Mucosa of descending colon (tissue), 3 donors: ENCODE data around the gene ZNF446. TPM values are rescaled to one million over a fixed set of nuclear protein-coding genes. Genes with fewer than 3 reads are reported as not detected.
A peak's percentile ranks its signal among the peaks of the same experiment; 100 is the strongest.

ENCODE experiments used
- ATAC-seq: fragments of 200-7000 bp; cut with Tn5 transposase; one replicate; pipeline ENCODE4 v1.9.1; 2020; ENCODE audit warnings: mild to moderate bottlenecking, moderate library complexity
- DNase-seq, 3 donors: peaks; one replicate each; pipeline ENCODE4 v3.0.0-alpha.2; 2020
- H3K36me3 ChIP-seq: fragments of 200-600 bp; one replicate; pipeline ENCODE4 v1.8.0; 2021; ENCODE audit warnings: low read depth, mild to moderate bottlenecking
- H3K4me1 ChIP-seq: fragments of 200-600 bp; one replicate; pipeline ENCODE4 v1.8.0; 2021; ENCODE audit warnings: low read depth, mild to moderate bottlenecking
- H3K4me3 ChIP-seq: fragments of 200-600 bp; one replicate; pipeline ENCODE4 v1.8.0; 2021; ENCODE audit warnings: mild to moderate bottlenecking
- H3K9me3 ChIP-seq: fragments of 200-600 bp; one replicate; pipeline ENCODE4 v1.8.0; 2021; ENCODE audit warnings: mild to moderate bottlenecking
- intact Hi-C, 2 donors: fragments of 100-400 bp; cut with DNase I in 1 of 2; cut with micrococcal nuclease in 1 of 2; formaldehyde crosslinking; loops; one replicate each; pipeline versions ENCODE4 v1.11.0 to v1.11.1; 2022; cut with DNase I, micrococcal nuclease
- total RNA-seq, 3 donors: library from RNA; stranded (reverse); fragmentation: NEBNext Ultra II Directional in 2 of 3; extraction: Animal tissue kit (Norgen Biotek cat#: 25700) in 2 of 3; gene quantifications; one replicate each; pipeline versions ENCODE4 v1.2.1 to v1.2.4, GENCODE V29; 2021 to 2023
- TF ChIP-seq, protein P1 (sequence below): fragments of 200-600 bp; IDR thresholded peaks from one replicate; pipeline ENCODE4 v1.8.0; 2022; ENCODE audit warnings: antibody characterized with exemption, mild to moderate bottlenecking
- donor health status: DM: no; HTN: no; CAD: no; lungs with moderate emphysema.
- donor health status: DM: no; HTN: no; CAD: no.
- donor health status: DM: no; HTN: yes; CAD: no.

ZNF446 gene
- total RNA-seq, 3 donors from 2014 or later, result 9.4 to 12.6 (median 10.6) TPM

DNA sequence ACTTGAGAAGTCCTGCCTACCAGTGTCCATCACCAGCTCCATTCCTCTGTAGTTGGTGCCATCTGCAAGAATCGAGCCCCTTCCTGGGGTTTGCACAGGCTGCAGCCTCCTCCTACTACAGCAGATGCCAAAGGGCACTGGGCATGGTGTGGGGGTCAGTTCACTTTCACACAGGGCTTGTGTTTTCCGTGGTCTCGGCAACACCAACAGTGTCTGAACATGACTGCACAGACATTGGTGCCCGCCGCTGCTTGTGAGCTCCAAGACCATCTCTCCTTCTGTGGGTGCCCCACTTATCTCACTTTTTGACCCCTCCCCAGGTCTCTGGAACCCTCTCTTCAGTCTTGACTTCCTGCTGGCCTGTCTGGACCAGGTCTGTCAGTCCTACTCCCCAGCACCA lies 15.2 kb downstream of the ZNF446 start:
- intact Hi-C loops, result no loop called here

DNA sequence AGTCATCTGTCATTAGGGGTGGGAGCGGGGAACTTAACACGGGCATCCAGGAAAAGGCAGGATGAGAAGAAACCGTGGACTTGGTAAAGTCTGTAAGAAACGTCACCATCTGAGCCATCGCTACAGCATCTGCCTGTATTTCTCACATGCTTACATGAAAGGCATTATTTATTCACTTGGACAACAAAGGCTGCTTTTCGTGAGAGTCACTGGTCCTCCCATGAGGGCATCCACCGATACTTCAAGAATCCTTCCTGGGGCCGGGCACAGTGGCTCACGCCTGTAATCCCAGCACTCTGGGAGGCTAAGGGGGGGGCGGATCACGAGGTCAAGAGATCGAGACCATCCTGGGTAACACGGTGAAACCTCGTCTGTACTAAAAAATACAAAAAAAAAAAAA lies 16.1 kb downstream of the ZNF446 start:
- intact Hi-C loops, result no loop called here
- DNase-seq, result no peak

More for the DNA sequence above, 15.2 kb downstream of the ZNF446 start:
- TF ChIP-seq, protein P1, sequence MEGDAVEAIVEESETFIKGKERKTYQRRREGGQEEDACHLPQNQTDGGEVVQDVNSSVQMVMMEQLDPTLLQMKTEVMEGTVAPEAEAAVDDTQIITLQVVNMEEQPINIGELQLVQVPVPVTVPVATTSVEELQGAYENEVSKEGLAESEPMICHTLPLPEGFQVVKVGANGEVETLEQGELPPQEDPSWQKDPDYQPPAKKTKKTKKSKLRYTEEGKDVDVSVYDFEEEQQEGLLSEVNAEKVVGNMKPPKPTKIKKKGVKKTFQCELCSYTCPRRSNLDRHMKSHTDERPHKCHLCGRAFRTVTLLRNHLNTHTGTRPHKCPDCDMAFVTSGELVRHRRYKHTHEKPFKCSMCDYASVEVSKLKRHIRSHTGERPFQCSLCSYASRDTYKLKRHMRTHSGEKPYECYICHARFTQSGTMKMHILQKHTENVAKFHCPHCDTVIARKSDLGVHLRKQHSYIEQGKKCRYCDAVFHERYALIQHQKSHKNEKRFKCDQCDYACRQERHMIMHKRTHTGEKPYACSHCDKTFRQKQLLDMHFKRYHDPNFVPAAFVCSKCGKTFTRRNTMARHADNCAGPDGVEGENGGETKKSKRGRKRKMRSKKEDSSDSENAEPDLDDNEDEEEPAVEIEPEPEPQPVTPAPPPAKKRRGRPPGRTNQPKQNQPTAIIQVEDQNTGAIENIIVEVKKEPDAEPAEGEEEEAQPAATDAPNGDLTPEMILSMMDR, result no peak
- Histone ChIP-seq H3K36me3 (no peaks in the 10 kb centered on the region), H3K9me3 (no peaks in the 10 kb centered on the region), H3K4me1 (no peaks in the 10 kb centered on the region), H3K4me3 (no peak overlapping the region)
- no peak for DNase-seq
- no peak for ATAC-seq

DNA sequence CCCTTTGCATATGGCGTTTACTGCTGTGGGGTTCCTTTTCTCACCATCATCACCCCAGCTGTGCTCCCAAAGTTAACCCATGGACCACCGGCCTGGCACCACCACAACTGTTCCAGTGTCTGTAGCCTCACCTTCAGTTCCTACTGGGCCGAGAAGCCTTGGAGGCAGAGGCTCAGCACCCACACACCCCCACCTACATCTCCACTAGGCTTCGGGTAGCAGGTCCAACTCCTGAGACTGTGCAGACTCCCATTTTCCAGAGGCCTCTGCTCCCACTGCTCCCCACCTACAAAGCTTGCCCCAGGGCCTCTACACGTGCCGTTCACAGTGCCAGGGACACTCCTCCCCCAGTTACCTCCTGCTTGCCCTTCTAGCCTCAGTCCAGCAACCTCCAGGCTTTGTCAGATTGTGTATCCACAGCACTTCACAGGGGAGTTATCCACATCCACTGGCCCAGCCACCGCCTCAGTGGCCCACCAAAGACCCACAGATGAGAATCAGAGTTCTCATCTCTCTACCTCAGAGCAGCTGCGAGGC lies 21.6 kb downstream of the ZNF446 start:
- Histone ChIP-seq H3K4me1 (peaks cover 4% of the 10 kb centered on the region), H3K9me3 (no peaks in the 10 kb centered on the region), H3K36me3 (no peaks in the 10 kb centered on the region), H3K4me3 (no peak overlapping the region)
- ATAC-seq (no peak), DNase-seq (no peak)
- TF ChIP-seq, protein P1, result no peak
- intact Hi-C loops, result no loop called here

More for the DNA sequence above, 16.1 kb downstream of the ZNF446 start:
- Histone ChIP-seq H3K4me3 (no peak overlapping the region), H3K36me3 (no peaks in the 10 kb centered on the region), H3K9me3 (no peaks in the 10 kb centered on the region), H3K4me1 (no peaks in the 10 kb centered on the region)
- ATAC-seq, result no peak
- TF ChIP-seq, protein P1, result no peak

DNA sequence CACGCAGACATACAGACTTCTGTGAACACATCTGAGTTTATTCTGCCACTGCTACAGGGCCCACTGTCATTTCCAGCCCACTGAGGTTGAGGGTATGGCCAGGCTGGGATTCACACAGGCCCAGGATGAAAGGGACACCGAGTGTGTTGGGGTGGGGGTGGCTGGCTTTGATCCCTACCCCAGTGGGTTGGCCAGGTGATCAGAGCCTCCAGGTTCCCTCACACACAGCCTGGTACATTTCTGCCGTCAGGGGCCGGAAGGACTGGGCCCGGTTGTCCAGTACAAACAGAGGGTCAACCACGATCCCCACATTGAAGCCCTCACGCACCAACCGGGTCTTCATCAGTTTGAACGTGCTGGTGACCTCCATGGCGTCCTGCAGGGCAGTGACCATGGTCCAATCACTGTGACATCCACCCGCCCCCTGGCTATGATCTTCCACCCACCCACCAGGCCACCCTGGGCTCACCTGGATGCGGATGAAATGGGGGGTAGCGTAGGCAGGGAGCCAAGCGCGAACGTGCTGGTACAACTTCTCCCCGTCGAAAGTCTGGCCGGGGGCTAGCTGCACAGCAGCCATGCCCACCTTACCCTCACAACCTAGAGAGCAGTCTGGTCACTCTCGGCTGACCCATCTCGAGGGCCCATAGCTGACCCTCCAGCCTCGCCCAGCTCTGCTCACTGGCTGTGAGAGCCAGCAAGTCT lies 22.3 kb downstream of the ZNF446 start:
- Histone ChIP-seq H3K9me3 (no peaks in the 10 kb centered on the region), H3K4me3 (no peak overlapping the region), H3K36me3 (no peaks in the 10 kb centered on the region), H3K4me1 (peaks cover 4% of the 10 kb centered on the region)
- TF ChIP-seq, protein P1, result no peak
- peak; percentile 36 to 65 (median 50) for DNase-seq
- no peak for ATAC-seq
- intact Hi-C loops, result no loop called here

DNA sequence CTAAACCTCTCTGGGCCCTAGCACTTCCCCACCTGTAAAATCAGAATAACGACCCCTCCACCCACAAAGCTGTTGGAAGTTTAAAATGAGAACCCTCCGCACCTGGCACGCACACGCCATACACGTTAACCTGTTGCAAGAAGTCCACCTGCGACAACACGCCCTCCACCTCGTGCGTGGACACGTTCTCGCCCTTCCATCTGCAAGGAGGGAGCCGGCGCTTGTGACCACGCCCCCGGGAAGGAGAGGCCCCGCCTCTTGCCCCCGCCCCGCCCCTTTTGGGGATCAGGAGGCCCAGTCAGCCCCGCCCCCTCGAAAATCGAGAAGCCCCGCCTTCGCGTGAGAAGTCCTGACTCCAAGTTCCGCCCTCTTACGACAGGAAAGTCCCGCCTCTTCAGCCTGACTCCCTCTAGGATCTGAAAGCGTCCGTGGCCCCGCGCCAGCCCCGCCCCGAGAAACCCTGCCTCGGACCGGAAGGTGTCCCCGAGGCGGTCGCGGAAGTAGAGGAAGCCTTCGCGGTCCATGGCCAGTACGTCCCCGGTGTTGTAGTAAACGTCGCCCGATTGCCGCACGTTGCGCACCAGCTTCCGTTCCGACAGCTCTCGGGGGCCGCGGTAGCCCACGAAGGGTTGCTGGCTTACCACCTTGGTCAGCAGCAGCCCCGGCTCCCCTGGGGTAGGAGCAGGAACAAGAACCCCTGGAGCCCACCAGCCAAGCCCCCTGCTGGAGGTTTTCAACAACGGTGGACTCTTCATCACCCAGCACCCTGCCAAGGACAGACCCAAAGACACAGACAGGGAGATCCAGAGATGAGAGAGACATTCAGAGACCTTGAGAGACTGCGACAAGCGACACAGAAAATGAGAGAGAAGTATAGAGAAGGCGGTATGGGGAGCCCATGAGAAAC lies 23.1 kb downstream of the ZNF446 start:
- DNase-seq (peak; percentile 99 to 100 (median 99)), ATAC-seq (peak; percentile 98)
- H3K4me3 ChIP-seq, result peak overlapping the region; percentile 19
- no peaks in the 10 kb centered on the region for H3K36me3 ChIP-seq
- H3K9me3 ChIP-seq, result no peaks in the 10 kb centered on the region
- intact Hi-C loops, result no loop called here
- TF ChIP-seq, protein P1, result no peak
- peaks cover 4% of the 10 kb centered on the region for H3K4me1 ChIP-seq
